ENCODE measurements around the gene YIPF1.
A peak's percentile ranks its signal among the peaks of the same experiment; 100 is the strongest.
"Not testable (repeated sequence)": the region's sequence is repeated elsewhere in the genome, so short reads cannot be mapped to it uniquely, and the experiment has no call there.

The YIPF1 gene

DNA sequence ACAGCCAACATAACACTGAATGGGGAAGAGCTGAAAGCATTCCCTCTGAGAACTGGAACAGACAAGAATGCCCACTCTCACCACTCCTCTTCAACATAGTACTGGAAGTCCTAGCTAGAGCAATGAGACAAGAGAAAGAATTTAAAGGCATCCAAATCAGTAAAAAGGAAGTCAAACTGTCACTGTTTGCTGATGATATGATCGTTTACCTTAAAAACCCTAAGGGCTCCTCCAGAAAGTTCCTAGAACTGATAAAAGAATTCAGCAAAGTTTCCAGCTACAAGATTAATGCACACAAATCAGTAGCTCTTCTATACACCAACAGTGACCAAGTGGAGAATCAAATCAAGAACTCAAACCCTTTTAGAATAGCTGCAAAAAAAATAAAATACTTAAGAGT lies 74.1 kb downstream of the YIPF1 start:
- H3K4me1 ChIP-seq (ENCODE audit: control insufficient read depth, insufficient read depth, low read length) = peaks cover 10% of the 10 kb centered on the region

DNA sequence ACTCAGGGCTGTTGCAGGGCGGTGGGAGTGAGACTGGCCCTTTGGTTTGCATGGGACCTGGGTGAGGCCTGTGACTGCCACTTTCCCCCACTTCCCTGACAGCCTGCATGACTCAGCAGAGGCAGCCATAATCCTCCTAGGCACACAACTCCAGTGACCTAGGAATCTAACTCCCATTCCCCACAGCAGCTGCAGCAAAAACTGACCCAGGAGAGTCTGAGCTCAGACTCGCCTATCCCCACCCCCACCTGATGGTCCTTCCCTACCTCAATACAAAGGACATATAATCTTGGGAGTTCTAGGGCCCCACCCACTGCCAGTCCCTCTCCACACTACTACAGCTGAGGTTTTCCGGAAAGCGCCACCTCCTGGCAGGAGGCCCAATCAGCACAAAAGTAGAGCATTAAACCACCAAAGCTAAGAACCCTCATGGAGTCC lies 78.2 kb downstream of the YIPF1 start:
- H3K4me3 ChIP-seq (ENCODE audit: low read depth, low read length) = peak overlapping the region; percentile 21; the same call in 1 of the 2 replicates
- H3K27me3 ChIP-seq (ENCODE audit: control insufficient read depth, insufficient read depth, low read length) = no peaks in the 10 kb centered on the region
- H3K27ac ChIP-seq (ENCODE audit: low read depth, low read length) = peak overlapping the region; percentile 5; the same call in 1 of the 2 replicates
- no peaks in the 10 kb centered on the region for H3K9me3 ChIP-seq (ENCODE audit: control insufficient read depth, insufficient read depth, low read depth, low read length)
- peaks cover 62% of the 10 kb centered on the region for H3K36me3 ChIP-seq (ENCODE audit: control insufficient read depth, insufficient read depth, low read length)
- peak overlapping the region; percentile 6 for H3K9ac ChIP-seq (ENCODE audit: low read length)
- peaks cover 10% of the 10 kb centered on the region for H3K4me1 ChIP-seq (ENCODE audit: control insufficient read depth, insufficient read depth, low read length)

More for the DNA sequence above, 74.1 kb downstream of the YIPF1 start:
- H3K27me3 ChIP-seq (ENCODE audit: control insufficient read depth, insufficient read depth, low read length); H3K4me3 ChIP-seq (ENCODE audit: low read depth, low read length); H3K9ac ChIP-seq (ENCODE audit: low read length); H3K27ac ChIP-seq (ENCODE audit: low read depth, low read length); H3K9me3 ChIP-seq (ENCODE audit: control insufficient read depth, insufficient read depth, low read depth, low read length): not testable (repeated sequence)
- peaks cover 60% of the 10 kb centered on the region for H3K36me3 ChIP-seq (ENCODE audit: control insufficient read depth, insufficient read depth, low read length)

DNA sequence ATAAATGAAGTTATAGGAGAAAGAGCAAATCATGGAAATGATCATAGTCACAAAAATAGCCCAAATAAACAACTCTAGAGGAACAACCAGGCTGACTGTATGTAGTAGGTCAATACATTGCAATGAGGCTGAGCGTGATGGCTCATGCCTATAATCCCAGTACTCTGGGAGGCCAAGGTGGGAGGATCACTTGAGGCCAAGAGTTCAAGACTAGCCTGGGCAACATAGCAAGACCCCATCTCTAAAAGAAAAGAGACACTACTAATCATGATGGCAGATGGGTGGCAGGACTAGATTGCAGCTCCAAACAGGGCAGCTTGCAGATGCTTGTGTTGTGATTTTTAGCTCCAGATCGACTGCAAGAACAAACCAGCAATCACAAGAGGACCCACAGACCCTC lies 79.1 kb downstream of the YIPF1 start:
- H3K27ac ChIP-seq (ENCODE audit: low read depth, low read length) = 0 out of 2 replicates have a peak overlapping the region, but pooled peaks have one; percentile 5
- no peak overlapping the region for H3K9ac ChIP-seq (ENCODE audit: low read length)
- no peak overlapping the region for H3K4me3 ChIP-seq (ENCODE audit: low read depth, low read length)
- H3K4me1 ChIP-seq (ENCODE audit: control insufficient read depth, insufficient read depth, low read length) = peaks cover 10% of the 10 kb centered on the region
- no peaks in the 10 kb centered on the region for H3K27me3 ChIP-seq (ENCODE audit: control insufficient read depth, insufficient read depth, low read length)
- H3K9me3 ChIP-seq (ENCODE audit: control insufficient read depth, insufficient read depth, low read depth, low read length) = no peaks in the 10 kb centered on the region
- peaks cover 66% of the 10 kb centered on the region for H3K36me3 ChIP-seq (ENCODE audit: control insufficient read depth, insufficient read depth, low read length)

DNA sequence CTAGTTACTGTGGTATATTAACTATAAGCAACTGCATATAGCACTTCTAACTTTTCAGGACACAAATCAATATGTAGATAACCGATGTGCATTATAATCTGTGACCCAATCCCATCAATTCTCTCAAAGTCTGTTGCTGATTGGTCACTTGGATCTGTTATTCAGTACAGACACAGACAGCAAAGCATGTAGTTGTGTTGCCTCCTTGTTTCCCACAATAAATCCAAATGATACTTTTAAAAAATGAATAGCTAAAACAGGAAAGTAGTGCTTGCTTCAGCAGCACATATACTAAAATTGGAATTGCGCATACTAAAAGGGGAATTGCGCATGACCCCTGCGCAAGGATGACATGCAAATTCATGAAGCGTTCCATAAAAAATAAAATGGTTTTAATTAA lies 79.6 kb downstream of the YIPF1 start:
- H3K36me3 ChIP-seq (ENCODE audit: control insufficient read depth, insufficient read depth, low read length) = peaks cover 68% of the 10 kb centered on the region
- H3K4me3 ChIP-seq (ENCODE audit: low read depth, low read length) = no peak overlapping the region

DNA sequence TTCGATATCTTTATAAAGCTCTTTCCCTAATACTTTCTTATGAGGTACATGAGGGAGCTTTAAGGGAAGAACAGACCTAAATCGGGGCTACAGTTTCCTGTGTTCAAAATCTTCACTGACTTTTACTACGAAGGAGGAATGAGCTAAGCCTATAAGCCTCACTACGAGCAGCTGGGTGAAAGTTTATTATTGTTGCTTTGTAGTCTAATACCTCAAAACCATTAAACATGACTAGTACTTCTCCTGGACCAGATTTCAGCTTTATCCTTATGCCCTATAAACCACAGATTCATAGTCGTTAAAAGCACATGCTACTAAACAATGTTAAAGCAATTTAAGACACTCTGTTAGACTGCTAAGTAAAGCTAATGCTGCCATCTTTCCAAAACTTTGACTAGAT lies 81.7 kb downstream of the YIPF1 start:
- H3K27me3 ChIP-seq (ENCODE audit: control insufficient read depth, insufficient read depth, low read length) = no peaks in the 10 kb centered on the region
- no peaks in the 10 kb centered on the region for H3K9me3 ChIP-seq (ENCODE audit: control insufficient read depth, insufficient read depth, low read depth, low read length)
- H3K9ac ChIP-seq (ENCODE audit: low read length) = no peak overlapping the region
- H3K36me3 ChIP-seq (ENCODE audit: control insufficient read depth, insufficient read depth, low read length) = peaks cover 74% of the 10 kb centered on the region
- no peak overlapping the region for H3K27ac ChIP-seq (ENCODE audit: low read depth, low read length)
- H3K4me1 ChIP-seq (ENCODE audit: control insufficient read depth, insufficient read depth, low read length) = peaks cover 10% of the 10 kb centered on the region
- no peak overlapping the region for H3K4me3 ChIP-seq (ENCODE audit: low read depth, low read length)

More for the DNA sequence above, 79.6 kb downstream of the YIPF1 start:
- H3K9ac ChIP-seq (ENCODE audit: low read length) = no peak overlapping the region
- H3K27ac ChIP-seq (ENCODE audit: low read depth, low read length) = no peak overlapping the region
- peaks cover 10% of the 10 kb centered on the region for H3K4me1 ChIP-seq (ENCODE audit: control insufficient read depth, insufficient read depth, low read length)
- no peaks in the 10 kb centered on the region for H3K9me3 ChIP-seq (ENCODE audit: control insufficient read depth, insufficient read depth, low read depth, low read length)
- H3K27me3 ChIP-seq (ENCODE audit: control insufficient read depth, insufficient read depth, low read length) = no peaks in the 10 kb centered on the region

DNA sequence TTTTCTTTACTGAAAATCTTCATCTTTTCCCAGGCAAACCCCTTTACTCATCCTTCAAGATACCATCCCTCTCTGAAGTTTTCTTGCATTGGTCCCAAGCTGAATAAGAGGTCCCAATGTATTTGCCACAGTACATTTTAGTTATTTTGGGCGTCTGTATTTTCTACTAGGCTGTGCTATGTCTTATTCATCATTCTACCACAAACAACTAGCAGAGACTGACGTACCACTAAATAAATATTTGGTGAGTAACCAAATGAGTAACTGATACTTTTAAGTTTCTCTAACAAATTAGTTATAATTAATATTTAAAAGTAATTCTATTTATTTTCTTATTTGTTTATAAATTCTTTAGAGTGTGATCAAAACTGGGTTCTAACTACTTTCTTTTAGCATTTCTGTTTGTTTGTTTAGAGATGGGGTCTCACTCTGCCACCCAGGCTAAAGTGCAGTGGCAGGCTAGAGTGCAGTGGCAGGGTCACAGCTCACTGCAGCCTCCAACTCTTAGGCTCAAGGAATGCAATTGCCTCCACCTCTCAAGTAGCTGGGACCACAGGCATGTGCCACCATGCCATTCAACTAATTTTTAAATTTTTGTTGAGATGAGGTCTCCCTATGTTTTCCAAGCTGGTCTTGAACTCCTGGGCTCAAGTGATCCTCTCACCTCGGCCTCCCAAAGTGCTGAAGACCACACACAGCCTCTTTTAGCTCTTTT lies 84.6 kb downstream of the YIPF1 start:
- H3K9me3 ChIP-seq (ENCODE audit: control insufficient read depth, insufficient read depth, low read depth, low read length) = no peaks in the 10 kb centered on the region
- no peaks in the 10 kb centered on the region for H3K4me1 ChIP-seq (ENCODE audit: control insufficient read depth, insufficient read depth, low read length)
- H3K27ac ChIP-seq (ENCODE audit: low read depth, low read length) = no peak overlapping the region
- H3K36me3 ChIP-seq (ENCODE audit: control insufficient read depth, insufficient read depth, low read length) = peaks cover 85% of the 10 kb centered on the region
- no peak overlapping the region for H3K4me3 ChIP-seq (ENCODE audit: low read depth, low read length)
- no peaks in the 10 kb centered on the region for H3K27me3 ChIP-seq (ENCODE audit: control insufficient read depth, insufficient read depth, low read length)
- no peak overlapping the region for H3K9ac ChIP-seq (ENCODE audit: low read length)

DNA sequence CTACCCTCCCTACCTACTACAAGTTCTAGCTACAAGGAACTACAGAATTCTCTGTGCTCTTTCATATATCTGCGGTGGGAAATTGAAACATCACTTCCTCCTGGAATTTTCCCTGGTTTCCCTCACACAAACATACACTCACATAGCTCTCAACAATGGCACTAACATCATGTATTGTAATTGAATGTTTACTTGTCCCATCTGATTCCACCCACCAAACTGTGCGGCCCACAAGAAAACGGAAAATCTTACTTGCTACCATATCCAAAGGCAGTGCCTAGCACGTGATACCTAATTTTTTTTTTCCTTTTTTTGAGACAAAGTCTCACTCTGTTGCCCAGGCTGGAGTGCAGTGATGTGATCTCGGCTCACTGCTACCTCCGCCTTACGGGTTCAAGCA lies 85.4 kb downstream of the YIPF1 start:
- H3K27me3 ChIP-seq (ENCODE audit: control insufficient read depth, insufficient read depth, low read length) = no peaks in the 10 kb centered on the region
- no peaks in the 10 kb centered on the region for H3K9me3 ChIP-seq (ENCODE audit: control insufficient read depth, insufficient read depth, low read depth, low read length)
- no peak overlapping the region for H3K9ac ChIP-seq (ENCODE audit: low read length)
- H3K36me3 ChIP-seq (ENCODE audit: control insufficient read depth, insufficient read depth, low read length) = peaks cover 88% of the 10 kb centered on the region
- no peak overlapping the region for H3K27ac ChIP-seq (ENCODE audit: low read depth, low read length)
- no peaks in the 10 kb centered on the region for H3K4me1 ChIP-seq (ENCODE audit: control insufficient read depth, insufficient read depth, low read length)
- no peak overlapping the region for H3K4me3 ChIP-seq (ENCODE audit: low read depth, low read length)
